ENCODE results near the gene FAM3B.

- TF ChIP-seq CTCF (IDR thresholded peaks at IDR 0.05), result no peak
- TF ChIP-seq POLR2A (IDR thresholded peaks at IDR 0.05), result no peak
Measured at GRCh38 chr21:41402231-41402630, 85.6 kb downstream of the FAM3B start.
